Amniotic epithelial cell (primary cell): ENCODE results near the gene ZNF462.
"Not testable (repeated sequence)": the region's sequence is repeated elsewhere in the genome, so short reads cannot be mapped to it uniquely, and the experiment has no call there.

Experiments
- DNase-seq: peaks from one replicate; pipeline ENCODE4 v3.0.0-alpha.2; 2010; ENCODE audit warnings: low read depth

ZNF462 gene

DNA sequence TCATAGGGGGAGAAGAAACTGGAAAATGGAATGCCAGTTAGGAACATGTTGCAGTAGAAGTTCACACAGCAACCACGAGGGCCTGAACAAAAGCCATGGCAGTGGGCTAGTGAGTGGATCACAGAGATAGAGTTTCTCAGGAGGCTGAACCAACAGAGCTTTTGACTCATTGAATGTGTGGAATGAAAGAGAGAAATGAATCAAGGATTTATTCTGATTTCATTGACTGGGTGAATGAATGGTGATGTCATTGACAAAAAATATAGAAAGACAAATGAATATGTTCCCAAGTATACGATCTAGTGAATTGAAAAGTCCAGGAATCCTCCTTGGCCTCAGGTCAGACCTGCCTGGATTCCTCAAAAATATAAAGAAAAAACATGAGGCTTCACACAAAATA is 99.2 kb downstream of the ZNF462 start:
- DNase-seq, result no peak

- no peak for DNase-seq
These were observed 99.8 kb downstream of the ZNF462 start for GRCh38 chr9:106962615-106963363.

GRCh38 chr9:106963684-106964083 is 100.7 kb downstream of the ZNF462 start:
- no peak for DNase-seq

DNA sequence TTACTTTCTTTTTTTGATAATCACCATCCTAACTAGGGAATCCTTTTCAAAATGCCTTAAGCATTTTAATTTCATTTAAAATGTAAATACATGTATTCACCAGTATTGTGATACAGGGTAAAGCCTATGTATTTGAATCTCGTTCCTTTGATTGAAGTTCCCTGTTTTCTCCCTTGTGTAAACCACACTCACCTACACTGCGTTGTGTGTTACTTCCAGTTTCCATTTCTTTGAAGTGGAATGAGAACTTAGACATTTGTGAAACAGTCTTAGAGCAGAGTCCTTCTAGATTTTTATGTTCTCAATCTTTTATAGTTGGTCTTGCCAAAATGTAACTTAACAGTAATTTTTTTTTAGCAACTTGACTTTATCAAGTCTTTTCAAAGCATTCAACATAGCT is 101.4 kb downstream of the ZNF462 start:
- no peak for DNase-seq

GRCh38 chr9:106964822-106965525 is 102.0 kb downstream of the ZNF462 start:
- peak; percentile 29 for DNase-seq

- no peak for DNase-seq
These were observed 103.5 kb downstream of the ZNF462 start for GRCh38 chr9:106966481-106966880.

DNA sequence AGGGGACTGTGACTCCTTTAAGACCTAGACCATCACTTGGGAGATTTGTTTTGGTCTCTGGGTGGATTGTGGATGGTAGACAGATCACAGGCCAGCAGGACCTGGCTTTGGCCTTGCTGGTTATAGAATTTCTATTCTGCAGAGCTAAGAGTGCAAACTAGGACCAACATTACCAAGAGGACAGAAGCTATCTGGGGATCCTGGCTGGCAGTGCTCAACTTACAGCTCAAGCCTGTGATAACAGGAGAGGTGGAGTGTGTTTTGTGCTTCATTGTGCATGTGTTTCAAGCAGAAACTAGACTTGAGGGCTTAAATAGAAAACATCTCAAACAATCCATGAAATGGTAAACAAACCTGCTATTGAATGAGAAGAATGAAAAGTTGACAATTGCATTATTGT is 106.7 kb downstream of the ZNF462 start:
- no peak for DNase-seq

- no peak for DNase-seq
These were observed 107.4 kb downstream of the ZNF462 start for GRCh38 chr9:106970219-106970975.

DNA sequence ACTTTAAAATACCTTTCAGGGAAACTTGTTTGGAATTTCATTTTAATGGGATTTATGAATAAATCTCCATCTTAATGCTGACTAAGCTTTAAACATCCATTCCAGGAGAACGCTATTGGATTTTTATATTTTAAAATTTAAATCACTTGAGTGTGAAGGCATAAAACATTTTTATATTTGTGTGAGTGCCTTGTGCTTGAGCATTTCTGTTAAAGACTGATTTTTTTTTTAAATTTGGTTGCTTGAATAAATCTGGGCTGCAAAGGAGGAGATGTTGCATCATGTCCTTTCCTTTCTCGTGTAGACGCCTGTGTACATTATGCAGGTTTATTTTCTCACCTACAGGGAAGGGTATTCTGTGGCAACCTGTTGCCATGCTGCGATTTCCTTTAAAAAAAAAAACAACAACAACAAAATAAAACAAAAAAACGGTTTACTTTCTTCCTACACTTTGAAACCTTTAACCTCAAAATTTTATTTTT is 108.1 kb downstream of the ZNF462 start:
- no peak for DNase-seq

GRCh38 chr9:106972082-106972481 is 109.1 kb downstream of the ZNF462 start:
- no peak for DNase-seq

DNA sequence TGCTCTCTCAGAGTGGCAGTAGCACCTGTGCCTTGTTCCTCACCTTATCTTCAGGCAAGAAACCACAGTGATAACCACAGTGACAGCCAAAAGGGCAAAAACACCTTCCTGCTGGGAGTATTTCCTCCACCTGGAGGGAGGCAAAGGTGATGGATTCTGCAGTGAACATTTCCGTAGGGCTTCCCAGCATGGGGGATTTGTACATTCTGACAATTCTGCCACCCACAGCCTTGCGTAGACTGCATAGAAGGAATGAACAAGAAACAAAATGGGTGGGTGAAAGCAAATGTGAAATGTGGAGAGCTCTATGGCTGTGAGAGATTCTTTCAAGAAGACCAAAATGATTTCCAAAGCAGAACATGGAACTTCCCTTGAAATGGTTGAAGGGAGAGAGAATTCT is 111.4 kb downstream of the ZNF462 start:
- no peak for DNase-seq

GRCh38 chr9:106976772-106977171 is 113.8 kb downstream of the ZNF462 start:
- no peak for DNase-seq

- DNase-seq, result peak; percentile 29
These were observed 117.7 kb downstream of the ZNF462 start for GRCh38 chr9:106980551-106981101.

GRCh38 chr9:106981396-106982287 is 118.7 kb downstream of the ZNF462 start:
- DNase-seq, result no peak

DNA sequence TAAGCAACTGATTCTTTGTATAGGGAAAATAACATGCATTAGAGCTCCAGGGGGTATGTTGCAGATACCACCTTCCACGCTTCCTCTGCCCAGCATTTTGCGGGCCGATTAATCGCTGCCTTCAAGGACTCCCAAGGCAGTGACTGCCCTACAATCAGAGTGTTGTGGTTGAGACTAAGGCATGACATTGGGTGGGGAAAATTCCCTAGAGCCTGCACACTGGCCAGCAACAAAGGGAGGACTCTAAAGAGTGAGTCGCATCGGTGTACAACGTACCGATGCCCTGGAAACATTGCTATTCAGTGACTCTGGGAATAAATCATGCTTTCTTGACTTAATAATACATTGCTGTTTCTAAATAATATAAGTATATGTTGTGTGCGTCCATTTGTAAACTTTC is 119.7 kb downstream of the ZNF462 start:
- no peak for DNase-seq

- no peak for DNase-seq
These were observed 120.4 kb downstream of the ZNF462 start for GRCh38 chr9:106983346-106983745.

- not testable (repeated sequence) for DNase-seq
These were observed 126.9 kb downstream of the ZNF462 start for GRCh38 chr9:106989904-106990303.

DNA sequence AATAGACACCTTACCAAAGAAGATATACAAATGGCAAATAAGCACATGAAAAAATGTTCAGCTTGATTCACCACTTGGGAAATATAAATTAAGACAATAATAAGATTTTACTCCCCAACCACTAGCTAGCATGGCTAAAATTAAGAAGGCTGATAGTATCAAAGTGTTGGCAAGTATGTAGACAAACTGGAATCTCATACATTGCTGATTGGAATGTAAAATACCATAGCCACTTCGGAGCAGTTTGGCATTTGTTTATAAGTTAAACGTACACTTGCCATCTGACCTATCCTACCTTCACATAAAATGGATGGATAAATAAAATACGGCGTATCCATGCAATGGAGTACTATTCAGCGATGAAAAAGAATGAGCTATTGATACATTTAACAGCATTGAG is 129.2 kb downstream of the ZNF462 start:
- DNase-seq, result no peak

GRCh38 chr9:106993603-106994002 is 130.6 kb downstream of the ZNF462 start:
- DNase-seq, result no peak

- no peak for DNase-seq
These were observed 131.5 kb downstream of the ZNF462 start for GRCh38 chr9:106994463-106994862.

GRCh38 chr9:107000218-107000617 is 137.3 kb downstream of the ZNF462 start:
- no peak for DNase-seq
